Measurements from ENCODE around the gene TMEM167B.

DNA sequence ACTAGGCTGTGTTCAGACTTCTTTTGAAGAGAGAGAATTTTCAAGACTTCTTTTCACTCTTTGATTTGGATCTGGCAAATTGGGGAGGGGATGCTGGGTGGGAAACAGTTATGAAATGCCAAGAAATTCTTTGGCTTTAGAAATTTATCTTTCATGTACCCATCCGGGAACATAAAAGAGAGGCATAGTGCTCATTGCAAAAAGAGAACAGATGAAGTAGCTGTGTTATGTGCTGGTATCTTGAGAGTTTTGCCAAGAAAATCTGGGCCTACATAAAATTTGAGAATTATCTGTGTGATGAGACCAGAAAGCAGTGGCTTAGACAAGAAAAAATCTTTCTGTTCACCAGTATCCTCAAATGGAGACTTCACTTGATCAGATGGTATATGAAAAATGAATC lies 4.3 kb downstream of the TMEM167B start:
- TF ChIP-seq CTCF (IDR thresholded peaks at IDR 0.05; ENCODE audit: poor library complexity) (no peak), EZH2 (IDR thresholded peaks at IDR 0.05; ENCODE audit: borderline replicate concordance) (no peak), EZH2phosphoT487 (IDR thresholded peaks at IDR 0.05; ENCODE audit: low read depth, severe bottlenecking, unreplicated experiment) (no peak)
